ENCODE results near the gene PTPN23. TPM values are rescaled to one million over a fixed set of nuclear protein-coding genes. Genes with fewer than 3 reads are reported as not detected.

Gene PTPN23
- total RNA-seq, 1 experiment from 2014 or later = 53.5 TPM

- Mint-ChIP-seq H3K36me3 (peaks cover 14% of the 10 kb centered on the region), H3K4me1 (peaks cover 4% of the 10 kb centered on the region), H3K27me3 (ENCODE audit: low read depth) (no peaks in the 10 kb centered on the region), H3K9me3 (no peaks in the 10 kb centered on the region), H3K4me3 (no peak overlapping the region), H3K27ac (peak overlapping the region; percentile 79; the same call in 1 of the 2 replicates)
- ATAC-seq = no peak
- CTCF ChIA-PET = interaction anchor here (1.3 kb wide), 1 partner anchor 142 kb away, joined by 3 read pairs; no protein-coding TSS in a partner anchor
- TF ChIP-seq ZNF121 (CRISPR knock-in tag; IDR thresholded peaks at IDR 0.05) = no peak
- TF ChIP-seq FOXP4 (CRISPR knock-in tag; IDR thresholded peaks at IDR 0.05) = no peak
- TF ChIP-seq CREM (CRISPR knock-in tag; IDR thresholded peaks at IDR 0.05) = no peak
- POLR2A ChIA-PET = no interaction called here
- DNase-seq (ENCODE audit: low spot score) = no peak
Observed at GRCh38 chr3:47392933-47393332, 12.1 kb downstream of the PTPN23 start.

GRCh38 chr3:47394140-47394870, 13.5 kb downstream of the PTPN23 start:
- Mint-ChIP-seq H3K27me3 (ENCODE audit: low read depth) (no peaks in the 10 kb centered on the region), H3K27ac (peak overlapping the region; percentile 73), H3K36me3 (peaks cover 7% of the 10 kb centered on the region), H3K4me3 (no peak overlapping the region), H3K4me1 (peaks cover 4% of the 10 kb centered on the region), H3K9me3 (no peaks in the 10 kb centered on the region)
- ChIA-PET POLR2A (interaction anchor here (1.1 kb wide), 1 partner anchor 14 kb away, joined by 3 read pairs; the partner anchor contains the start of gene PTPN23), CTCF (interaction anchor here (1.1 to 2.0 kb wide), 3 partner anchors 13 to 144 kb away, joined by 3 to 15 read pairs (median 3); no protein-coding TSS in a partner anchor)
- TF ChIP-seq STAT6 (CRISPR knock-in tag; conservative IDR thresholded peaks at IDR 0.05; ENCODE audit: low read depth) = no peak
- no peak for TF ChIP-seq ZNF121 (CRISPR knock-in tag; IDR thresholded peaks at IDR 0.05)
- no peak for TF ChIP-seq ZNF512 (CRISPR knock-in tag; IDR thresholded peaks at IDR 0.05; ENCODE audit: borderline replicate concordance)
- no peak for TF ChIP-seq GTF2I (CRISPR knock-in tag; conservative IDR thresholded peaks at IDR 0.05)
- TF ChIP-seq ESRRA (CRISPR knock-in tag; IDR thresholded peaks at IDR 0.05; ENCODE audit: borderline replicate concordance) = no peak
- no peak for TF ChIP-seq ZBTB43 (CRISPR knock-in tag; IDR thresholded peaks at IDR 0.05)
- no peak for TF ChIP-seq ZBTB21 (CRISPR knock-in tag; IDR thresholded peaks at IDR 0.05; ENCODE audit: borderline replicate concordance)
- no peak for DNase-seq (ENCODE audit: low spot score)
- peak; percentile 46 for ATAC-seq

GRCh38 chr3:47394881-47395280, 14.1 kb downstream of the PTPN23 start:
- no peak overlapping the region for H3K4me3 Mint-ChIP-seq
- H3K9me3 Mint-ChIP-seq = no peaks in the 10 kb centered on the region
- ATAC-seq (no peak), DNase-seq (ENCODE audit: low spot score) (no peak)
- CTCF ChIA-PET = interaction anchor here (2.0 kb wide), 1 partner anchor 27 kb away, joined by 15 read pairs; no protein-coding TSS in a partner anchor
- H3K4me1 Mint-ChIP-seq = peaks cover 4% of the 10 kb centered on the region
- H3K27me3 Mint-ChIP-seq (ENCODE audit: low read depth) = no peaks in the 10 kb centered on the region
- H3K36me3 Mint-ChIP-seq = peaks cover 7% of the 10 kb centered on the region
- peak overlapping the region; percentile 73; the same call in 1 of the 2 replicates for H3K27ac Mint-ChIP-seq
- POLR2A ChIA-PET = interaction anchor here (1.1 kb wide), 1 partner anchor 14 kb away, joined by 3 read pairs; the partner anchor contains the start of gene PTPN23
- no peak for TF ChIP-seq SMAD4 (CRISPR knock-in tag; IDR thresholded peaks at IDR 0.05)
- TF ChIP-seq ZNF416 (CRISPR knock-in tag; IDR thresholded peaks at IDR 0.05) = no peak
- no peak for TF ChIP-seq ATF1 (CRISPR knock-in tag; IDR thresholded peaks at IDR 0.05)
- TF ChIP-seq ZNF532 (CRISPR knock-in tag; IDR thresholded peaks at IDR 0.05; ENCODE audit: borderline replicate concordance) = no peak
- no peak for TF ChIP-seq PRDM15 (CRISPR knock-in tag; IDR thresholded peaks at IDR 0.05)

Data from WTC11 (cell line).